GM21825 (cell line): Measurements from ENCODE around the gene STMN3.
A peak's percentile ranks its signal among the peaks of the same experiment; 100 is the strongest.
"Not testable (repeated sequence)": the region's sequence is repeated elsewhere in the genome, so short reads cannot be mapped to it uniquely, and the experiment has no call there.

ENCODE experiments used
- ATAC-seq: cut with Tn5 transposase; IDR thresholded peaks from one replicate; pipeline ENCODE4 v1.9.1; 2021; ENCODE audit warnings: mild to moderate bottlenecking, moderate library complexity; ENCODE audit not compliant: unreplicated experiment

Gene STMN3

GRCh38 chr20:63678667-63679465, 25.6 kb upstream of the STMN3 start:
- no peak for ATAC-seq

- no peak for ATAC-seq
These were observed 24.8 kb upstream of the STMN3 start for GRCh38 chr20:63678071-63678470.

- ATAC-seq, result no peak
These were observed 22.6 kb upstream of the STMN3 start for GRCh38 chr20:63675681-63676368.

- ATAC-seq, result no peak
These were observed 20.7 kb upstream of the STMN3 start for GRCh38 chr20:63673951-63674350.

- no peak for ATAC-seq
These were observed 19.4 kb upstream of the STMN3 start for GRCh38 chr20:63672666-63673065.

- not testable (repeated sequence) for ATAC-seq
These were observed 18.5 kb upstream of the STMN3 start for GRCh38 chr20:63671695-63672094.

- no peak for ATAC-seq
These were observed 15.1 kb upstream of the STMN3 start for GRCh38 chr20:63668351-63668750.

GRCh38 chr20:63667858-63668257, 14.6 kb upstream of the STMN3 start:
- ATAC-seq, result no peak

GRCh38 chr20:63665708-63666107, 12.5 kb upstream of the STMN3 start:
- no peak for ATAC-seq

GRCh38 chr20:63664861-63665594, 11.8 kb upstream of the STMN3 start:
- ATAC-seq, result no peak

GRCh38 chr20:63664143-63664851, 11.1 kb upstream of the STMN3 start:
- ATAC-seq, result no peak

GRCh38 chr20:63663332-63664066, 10.3 kb upstream of the STMN3 start:
- ATAC-seq, result no peak

GRCh38 chr20:63662813-63663189, 9.6 kb upstream of the STMN3 start:
- ATAC-seq, result no peak

GRCh38 chr20:63661959-63662812, 9.0 kb upstream of the STMN3 start:
- no peak for ATAC-seq

- ATAC-seq, result no peak
These were observed 7.9 kb upstream of the STMN3 start for GRCh38 chr20:63661108-63661507.

GRCh38 chr20:63660622-63661021, 7.4 kb upstream of the STMN3 start:
- ATAC-seq, result no peak

- ATAC-seq, result not testable (repeated sequence)
These were observed 7.0 kb upstream of the STMN3 start for GRCh38 chr20:63660174-63660573.

- ATAC-seq, result no peak
These were observed 6.1 kb upstream of the STMN3 start for GRCh38 chr20:63659370-63659769.

- ATAC-seq, result peak; percentile 12
These were observed 5.5 kb upstream of the STMN3 start for GRCh38 chr20:63658749-63659187.
